ENCODE data around the gene PIN1.
A peak's percentile ranks its signal among the peaks of the same experiment; 100 is the strongest.

DNA sequence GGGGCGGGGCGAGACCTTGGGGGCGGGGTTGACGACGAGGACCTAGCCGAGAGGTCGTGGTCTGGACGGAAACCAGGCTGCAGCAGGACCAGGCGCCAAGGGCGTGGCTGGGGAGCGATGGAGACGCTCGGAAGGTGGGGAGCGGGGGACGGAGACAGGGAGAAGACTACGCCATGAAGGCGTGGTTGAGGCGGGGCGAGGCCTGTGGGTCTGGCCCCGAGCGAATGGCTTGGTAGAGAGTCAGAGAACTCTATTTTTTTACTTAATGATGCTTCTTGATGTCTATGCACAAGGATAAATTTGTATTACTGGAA, 15.6 kb upstream of the PIN1 start:
- TF ChIP-seq POLR2AphosphoS5 (IDR thresholded peaks at IDR 0.05; ENCODE audit: low read depth, low read length) (0 out of 2 replicates have a peak, but pooled peaks have one; percentile 22), POLR2A (IDR thresholded peaks at IDR 0.05; ENCODE audit: low read depth, low read length) (no peak), TAF1 (IDR thresholded peaks at IDR 0.05; ENCODE audit: borderline replicate concordance, low read depth, low read length) (no peak)
